ENCODE measurements around the gene LCN1.

- no peak for TF ChIP-seq CTCF (optimal IDR thresholded peaks at IDR 0.05 in 1 of 3, IDR thresholded peaks at IDR 0.05 in 1 of 3, conservative IDR thresholded peaks at IDR 0.05 in 1 of 3; ENCODE audit: extremely low read depth in 1 of 3, insufficient read depth in 2 of 3, low read length in 3 of 3)
- TF ChIP-seq EZH2 (IDR thresholded peaks at IDR 0.05; ENCODE audit: low read length) = no peak
These were observed 23.9 kb downstream of the LCN1 start for GRCh38 chr9:135544981-135545635.
